ENCODE measurements around the gene CUX1.

CUX1 gene

GRCh38 chr7:102221961-102222360, 404.5 kb downstream of the CUX1 start:
- no peak overlapping the region for H3K4me2 ChIP-seq (ENCODE audit: low read length)
- H3K27ac ChIP-seq (ENCODE audit: low read depth, low read length), result no peak overlapping the region
- H3K4me1 ChIP-seq (ENCODE audit: control insufficient read depth, low read length), result peaks cover 19% of the 10 kb centered on the region
- no peaks in the 10 kb centered on the region for H3K9me3 ChIP-seq (ENCODE audit: control insufficient read depth, insufficient read depth, low read length)
- no peaks in the 10 kb centered on the region for H3K9me2 ChIP-seq (replicated peaks; ENCODE audit: control insufficient read depth, low read length)
- H3K27me3 ChIP-seq (ENCODE audit: control insufficient read depth, low read length), result no peaks in the 10 kb centered on the region
- H3K4me3 ChIP-seq (ENCODE audit: low read length), result no peak overlapping the region
- TF ChIP-seq, protein P1, sequence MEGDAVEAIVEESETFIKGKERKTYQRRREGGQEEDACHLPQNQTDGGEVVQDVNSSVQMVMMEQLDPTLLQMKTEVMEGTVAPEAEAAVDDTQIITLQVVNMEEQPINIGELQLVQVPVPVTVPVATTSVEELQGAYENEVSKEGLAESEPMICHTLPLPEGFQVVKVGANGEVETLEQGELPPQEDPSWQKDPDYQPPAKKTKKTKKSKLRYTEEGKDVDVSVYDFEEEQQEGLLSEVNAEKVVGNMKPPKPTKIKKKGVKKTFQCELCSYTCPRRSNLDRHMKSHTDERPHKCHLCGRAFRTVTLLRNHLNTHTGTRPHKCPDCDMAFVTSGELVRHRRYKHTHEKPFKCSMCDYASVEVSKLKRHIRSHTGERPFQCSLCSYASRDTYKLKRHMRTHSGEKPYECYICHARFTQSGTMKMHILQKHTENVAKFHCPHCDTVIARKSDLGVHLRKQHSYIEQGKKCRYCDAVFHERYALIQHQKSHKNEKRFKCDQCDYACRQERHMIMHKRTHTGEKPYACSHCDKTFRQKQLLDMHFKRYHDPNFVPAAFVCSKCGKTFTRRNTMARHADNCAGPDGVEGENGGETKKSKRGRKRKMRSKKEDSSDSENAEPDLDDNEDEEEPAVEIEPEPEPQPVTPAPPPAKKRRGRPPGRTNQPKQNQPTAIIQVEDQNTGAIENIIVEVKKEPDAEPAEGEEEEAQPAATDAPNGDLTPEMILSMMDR (IDR thresholded peaks at IDR 0.05; ENCODE audit: low read depth, low read length, poor library complexity, severe bottlenecking), result no peak
- no peak for TF ChIP-seq EZH2phosphoT487 (IDR thresholded peaks at IDR 0.05; ENCODE audit: borderline replicate concordance, low read length)
- H3F3A ChIP-seq (ENCODE audit: control insufficient read depth, insufficient read depth), result peaks cover 4% of the 10 kb centered on the region; the same call in 1 of the 2 replicates
- H4K20me1 ChIP-seq (ENCODE audit: control insufficient read depth, insufficient read depth, low read depth, low read length), result 0 out of 2 replicates have a peak, but pooled peaks cover 3% of the 10 kb centered on the region
- peaks cover 40% of the 10 kb centered on the region for H3K36me3 ChIP-seq (ENCODE audit: control insufficient read depth, low read length)
- peaks cover 5% of the 10 kb centered on the region; the same call in 1 of the 2 replicates for H3K79me2 ChIP-seq (ENCODE audit: control insufficient read depth, low read length)

DNA sequence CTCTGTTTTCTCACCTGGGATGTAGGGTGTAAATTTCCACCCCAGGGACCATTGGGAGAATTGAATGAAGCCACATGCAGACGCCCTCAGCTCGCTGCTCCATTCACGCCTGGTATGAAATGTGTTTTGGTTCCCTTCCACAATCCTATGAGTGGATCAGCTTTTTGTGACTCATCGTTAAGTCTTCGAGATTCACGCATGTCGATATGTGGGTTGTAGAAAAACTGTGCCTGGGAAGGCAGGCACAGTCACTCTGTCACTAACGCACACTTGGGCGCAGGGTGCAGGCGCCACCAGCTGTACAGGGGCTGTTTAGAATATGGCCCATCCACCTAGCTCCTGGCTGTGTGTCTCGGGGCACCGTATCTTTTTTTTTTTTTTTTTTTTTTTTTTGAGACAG, 405.0 kb downstream of the CUX1 start:
- Histone ChIP-seq H3K79me2 (ENCODE audit: control insufficient read depth, low read length) (peaks cover 5% of the 10 kb centered on the region; the same call in 1 of the 2 replicates), H3K4me3 (ENCODE audit: low read length) (no peak overlapping the region), H3K4me1 (ENCODE audit: control insufficient read depth, low read length) (peaks cover 19% of the 10 kb centered on the region), H3K27ac (ENCODE audit: low read depth, low read length) (no peak overlapping the region), H3F3A (ENCODE audit: control insufficient read depth, insufficient read depth) (peaks cover 4% of the 10 kb centered on the region; the same call in 1 of the 2 replicates), H3K27me3 (ENCODE audit: control insufficient read depth, low read length) (no peaks in the 10 kb centered on the region), H3K9me2 (replicated peaks; ENCODE audit: control insufficient read depth, low read length) (no peaks in the 10 kb centered on the region), H4K20me1 (ENCODE audit: control insufficient read depth, insufficient read depth, low read depth, low read length) (0 out of 2 replicates have a peak, but pooled peaks cover 3% of the 10 kb centered on the region), H3K36me3 (ENCODE audit: control insufficient read depth, low read length) (peaks cover 44% of the 10 kb centered on the region), H3K9me3 (ENCODE audit: control insufficient read depth, insufficient read depth, low read length) (no peaks in the 10 kb centered on the region), H3K4me2 (ENCODE audit: low read length) (no peak overlapping the region)
- no peak for TF ChIP-seq EZH2phosphoT487 (IDR thresholded peaks at IDR 0.05; ENCODE audit: borderline replicate concordance, low read length)
- TF ChIP-seq, protein P1 (IDR thresholded peaks at IDR 0.05; ENCODE audit: low read depth, low read length, poor library complexity, severe bottlenecking), result no peak

- Histone ChIP-seq H3K36me3 (ENCODE audit: control insufficient read depth, low read length) (peaks cover 46% of the 10 kb centered on the region), H3K9me3 (ENCODE audit: control insufficient read depth, insufficient read depth, low read length) (no peaks in the 10 kb centered on the region)
Observed at GRCh38 chr7:102223184-102223583, 405.8 kb downstream of the CUX1 start.

More at GRCh38 chr7:102223184-102223583, 405.8 kb downstream of the CUX1 start:
- no peak for TF ChIP-seq EZH2phosphoT487 (IDR thresholded peaks at IDR 0.05; ENCODE audit: borderline replicate concordance, low read length)
- TF ChIP-seq, protein P1 (IDR thresholded peaks at IDR 0.05; ENCODE audit: low read depth, low read length, poor library complexity, severe bottlenecking), result no peak
- Histone ChIP-seq H3K9me2 (replicated peaks; ENCODE audit: control insufficient read depth, low read length) (no peaks in the 10 kb centered on the region), H3F3A (ENCODE audit: control insufficient read depth, insufficient read depth) (peaks cover 4% of the 10 kb centered on the region; the same call in 1 of the 2 replicates), H3K4me3 (ENCODE audit: low read length) (no peak overlapping the region), H3K79me2 (ENCODE audit: control insufficient read depth, low read length) (peaks cover 5% of the 10 kb centered on the region; the same call in 1 of the 2 replicates), H3K4me1 (ENCODE audit: control insufficient read depth, low read length) (peaks cover 19% of the 10 kb centered on the region), H3K4me2 (ENCODE audit: low read length) (no peak overlapping the region), H3K27me3 (ENCODE audit: control insufficient read depth, low read length) (no peaks in the 10 kb centered on the region), H4K20me1 (ENCODE audit: control insufficient read depth, insufficient read depth, low read depth, low read length) (0 out of 2 replicates have a peak, but pooled peaks cover 3% of the 10 kb centered on the region), H3K27ac (ENCODE audit: low read depth, low read length) (no peak overlapping the region)
